ENCODE data around the gene DTNBP1.

DNA sequence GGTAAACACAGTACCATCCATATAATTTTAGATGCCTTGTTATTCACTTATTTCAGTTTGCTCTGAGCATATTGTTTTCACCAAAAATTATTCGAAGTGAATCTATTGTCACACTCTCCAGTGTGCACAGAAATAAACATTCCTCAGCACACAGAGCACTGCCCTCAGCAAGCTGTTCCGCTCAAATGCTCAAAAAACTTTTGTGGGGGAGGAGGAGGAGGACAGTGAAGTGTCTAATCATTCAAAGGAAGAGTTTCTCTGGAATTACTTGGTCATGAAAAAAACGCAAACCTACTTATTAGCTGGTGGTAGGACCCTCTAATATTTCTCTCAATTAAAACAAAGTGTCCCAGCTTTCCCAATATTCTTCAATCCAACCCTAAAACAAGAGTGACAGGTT is 88.3 kb downstream of the DTNBP1 start:
- TF ChIP-seq, protein P1, sequence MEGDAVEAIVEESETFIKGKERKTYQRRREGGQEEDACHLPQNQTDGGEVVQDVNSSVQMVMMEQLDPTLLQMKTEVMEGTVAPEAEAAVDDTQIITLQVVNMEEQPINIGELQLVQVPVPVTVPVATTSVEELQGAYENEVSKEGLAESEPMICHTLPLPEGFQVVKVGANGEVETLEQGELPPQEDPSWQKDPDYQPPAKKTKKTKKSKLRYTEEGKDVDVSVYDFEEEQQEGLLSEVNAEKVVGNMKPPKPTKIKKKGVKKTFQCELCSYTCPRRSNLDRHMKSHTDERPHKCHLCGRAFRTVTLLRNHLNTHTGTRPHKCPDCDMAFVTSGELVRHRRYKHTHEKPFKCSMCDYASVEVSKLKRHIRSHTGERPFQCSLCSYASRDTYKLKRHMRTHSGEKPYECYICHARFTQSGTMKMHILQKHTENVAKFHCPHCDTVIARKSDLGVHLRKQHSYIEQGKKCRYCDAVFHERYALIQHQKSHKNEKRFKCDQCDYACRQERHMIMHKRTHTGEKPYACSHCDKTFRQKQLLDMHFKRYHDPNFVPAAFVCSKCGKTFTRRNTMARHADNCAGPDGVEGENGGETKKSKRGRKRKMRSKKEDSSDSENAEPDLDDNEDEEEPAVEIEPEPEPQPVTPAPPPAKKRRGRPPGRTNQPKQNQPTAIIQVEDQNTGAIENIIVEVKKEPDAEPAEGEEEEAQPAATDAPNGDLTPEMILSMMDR (IDR thresholded peaks at IDR 0.05; ENCODE audit: low read length) = no peak
- no peak for TF ChIP-seq EZH2phosphoT487 (IDR thresholded peaks at IDR 0.05; ENCODE audit: low read length)
- no peak for TF ChIP-seq EZH2 (optimal IDR thresholded peaks at IDR 0.05; ENCODE audit: low read depth, low read length)
